T-helper 2 cell treated with Interferon-gamma antibody and Interleukin-4, amounts not matched to agents 5 μg/mL and 100 μg/mL, for 36 hours (primary cell): ENCODE measurements around the gene SYTL4.
"Not testable (repeated sequence)": the region's sequence is repeated elsewhere in the genome, so short reads cannot be mapped to it uniquely, and the experiment has no call there.

ENCODE experiments used
- DNase-seq: peaks from one replicate; pipeline ENCODE4 v3.0.0; 2021; ENCODE audit warnings: low spot score
- H3K27ac Mint-ChIP-seq: one replicate; pipeline ENCODE4 v1.8.0; 2021; ENCODE audit warnings: mild to moderate bottlenecking, mixed read lengths
- H3K27me3 Mint-ChIP-seq: one replicate; pipeline ENCODE4 v1.8.0; 2021; ENCODE audit warnings: low read depth, mixed read lengths
- H3K36me3 Mint-ChIP-seq: one replicate; pipeline ENCODE4 v1.8.0; 2021; ENCODE audit warnings: low read depth, mixed read lengths
- H3K4me1 Mint-ChIP-seq: one replicate; pipeline ENCODE4 v1.8.0; 2021; ENCODE audit warnings: low read depth, mixed read lengths
- H3K4me3 Mint-ChIP-seq: one replicate; pipeline ENCODE4 v1.8.0; 2022; ENCODE audit warnings: mild to moderate bottlenecking, moderate library complexity, mixed read lengths
- H3K9me3 Mint-ChIP-seq: one replicate; pipeline ENCODE4 v1.8.0; 2021; ENCODE audit warnings: mixed read lengths

Gene SYTL4

GRCh38 chrX:100731441-100732281, at the start of gene SYTL4:
SYTL4 (minus strand) TSS chrX:100732121; CDS start chrX:100702037, 30,084 bp downstream.
- H3K36me3 Mint-ChIP-seq: no peaks in the 10 kb centered on the region
- H3K9me3 Mint-ChIP-seq: no peaks in the 10 kb centered on the region
- peaks cover 42% of the 10 kb centered on the region for H3K27me3 Mint-ChIP-seq
- H3K4me3 Mint-ChIP-seq: no peak within 1 kb of the TSS
- H3K27ac Mint-ChIP-seq: no peak within 1 kb of the TSS
- no peaks in the 10 kb centered on the region for H3K4me1 Mint-ChIP-seq
- DNase-seq: no peak

GRCh38 chrX:100769439-100769838, 37.5 kb upstream of the SYTL4 start:
- H3K4me1 Mint-ChIP-seq, DNase-seq, H3K27ac Mint-ChIP-seq, H3K4me3 Mint-ChIP-seq, H3K36me3 Mint-ChIP-seq, H3K9me3 Mint-ChIP-seq: not testable (repeated sequence)
- peaks cover 11% of the 10 kb centered on the region for H3K27me3 Mint-ChIP-seq

GRCh38 chrX:100768679-100769338, 36.9 kb upstream of the SYTL4 start:
- no peak overlapping the region for H3K4me3 Mint-ChIP-seq
- no peak overlapping the region for H3K27ac Mint-ChIP-seq
- H3K36me3 Mint-ChIP-seq: no peaks in the 10 kb centered on the region
- H3K27me3 Mint-ChIP-seq: peaks cover 11% of the 10 kb centered on the region
- no peaks in the 10 kb centered on the region for H3K4me1 Mint-ChIP-seq
- DNase-seq: peak; percentile 58
- no peaks in the 10 kb centered on the region for H3K9me3 Mint-ChIP-seq

- no peaks in the 10 kb centered on the region for H3K9me3 Mint-ChIP-seq
- no peak overlapping the region for H3K27ac Mint-ChIP-seq
- H3K4me3 Mint-ChIP-seq: no peak overlapping the region
- no peak for DNase-seq
- H3K4me1 Mint-ChIP-seq: no peaks in the 10 kb centered on the region
- no peaks in the 10 kb centered on the region for H3K36me3 Mint-ChIP-seq
- H3K27me3 Mint-ChIP-seq: no peaks in the 10 kb centered on the region
Observed at GRCh38 chrX:100750883-100751282, 19.0 kb upstream of the SYTL4 start.

- no peak overlapping the region for H3K4me3 Mint-ChIP-seq
- no peak for DNase-seq
- H3K4me1 Mint-ChIP-seq: no peaks in the 10 kb centered on the region
- H3K36me3 Mint-ChIP-seq: no peaks in the 10 kb centered on the region
- no peak overlapping the region for H3K27ac Mint-ChIP-seq
- no peaks in the 10 kb centered on the region for H3K27me3 Mint-ChIP-seq
- no peaks in the 10 kb centered on the region for H3K9me3 Mint-ChIP-seq
Observed at GRCh38 chrX:100748108-100748507, 16.2 kb upstream of the SYTL4 start.

- no peaks in the 10 kb centered on the region for H3K36me3 Mint-ChIP-seq
- no peaks in the 10 kb centered on the region for H3K27me3 Mint-ChIP-seq
- DNase-seq: no peak
- H3K4me3 Mint-ChIP-seq: no peak overlapping the region
- H3K9me3 Mint-ChIP-seq: no peaks in the 10 kb centered on the region
- H3K27ac Mint-ChIP-seq: no peak overlapping the region
- no peaks in the 10 kb centered on the region for H3K4me1 Mint-ChIP-seq
Observed at GRCh38 chrX:100747703-100748102, 15.8 kb upstream of the SYTL4 start.

GRCh38 chrX:100747090-100747489, 15.2 kb upstream of the SYTL4 start:
- Mint-ChIP-seq H3K9me3 (no peaks in the 10 kb centered on the region), H3K4me1 (no peaks in the 10 kb centered on the region), H3K36me3 (no peaks in the 10 kb centered on the region), H3K27ac (no peak overlapping the region), H3K4me3 (no peak overlapping the region), H3K27me3 (no peaks in the 10 kb centered on the region)
- DNase-seq: no peak

- no peak for DNase-seq
- Mint-ChIP-seq H3K36me3 (no peaks in the 10 kb centered on the region), H3K4me3 (no peak overlapping the region), H3K27ac (no peak overlapping the region), H3K27me3 (no peaks in the 10 kb centered on the region), H3K4me1 (no peaks in the 10 kb centered on the region), H3K9me3 (no peaks in the 10 kb centered on the region)
Observed at GRCh38 chrX:100745806-100746537, 14.1 kb upstream of the SYTL4 start.

- Mint-ChIP-seq H3K27me3 (no peaks in the 10 kb centered on the region), H3K4me1 (no peaks in the 10 kb centered on the region), H3K27ac (no peak overlapping the region), H3K9me3 (no peaks in the 10 kb centered on the region), H3K36me3 (no peaks in the 10 kb centered on the region), H3K4me3 (no peak overlapping the region)
- DNase-seq: no peak
Observed at GRCh38 chrX:100745205-100745604, 13.3 kb upstream of the SYTL4 start.

GRCh38 chrX:100743009-100743607, 11.2 kb upstream of the SYTL4 start:
- no peaks in the 10 kb centered on the region for H3K27me3 Mint-ChIP-seq
- no peak overlapping the region for H3K4me3 Mint-ChIP-seq
- no peaks in the 10 kb centered on the region for H3K4me1 Mint-ChIP-seq

GRCh38 chrX:100724006-100724405, 7.9 kb downstream of the SYTL4 start:
- H3K36me3 Mint-ChIP-seq, H3K27me3 Mint-ChIP-seq, H3K9me3 Mint-ChIP-seq, H3K4me3 Mint-ChIP-seq, H3K4me1 Mint-ChIP-seq, DNase-seq, H3K27ac Mint-ChIP-seq: not testable (repeated sequence)

More at GRCh38 chrX:100743009-100743607, 11.2 kb upstream of the SYTL4 start:
- Mint-ChIP-seq H3K36me3 (no peaks in the 10 kb centered on the region), H3K27ac (no peak overlapping the region), H3K9me3 (no peaks in the 10 kb centered on the region)
- DNase-seq: no peak

- H3K36me3 Mint-ChIP-seq: no peaks in the 10 kb centered on the region
- H3K27ac Mint-ChIP-seq: no peak overlapping the region
- H3K9me3 Mint-ChIP-seq: no peaks in the 10 kb centered on the region
- no peaks in the 10 kb centered on the region for H3K27me3 Mint-ChIP-seq
- no peak for DNase-seq
- no peak overlapping the region for H3K4me3 Mint-ChIP-seq
- H3K4me1 Mint-ChIP-seq: no peaks in the 10 kb centered on the region
Observed at GRCh38 chrX:100721328-100721727, 10.6 kb downstream of the SYTL4 start.

- Mint-ChIP-seq H3K4me3 (no peak overlapping the region), H3K4me1 (no peaks in the 10 kb centered on the region), H3K9me3 (no peaks in the 10 kb centered on the region), H3K27ac (no peak overlapping the region), H3K36me3 (no peaks in the 10 kb centered on the region), H3K27me3 (no peaks in the 10 kb centered on the region)
- DNase-seq: no peak
Observed at GRCh38 chrX:100720301-100720700, 11.6 kb downstream of the SYTL4 start.

GRCh38 chrX:100719139-100719538, 12.8 kb downstream of the SYTL4 start:
- no peak overlapping the region for H3K4me3 Mint-ChIP-seq
- no peaks in the 10 kb centered on the region for H3K27me3 Mint-ChIP-seq
- no peak overlapping the region for H3K27ac Mint-ChIP-seq
- no peaks in the 10 kb centered on the region for H3K36me3 Mint-ChIP-seq
- DNase-seq: no peak
- no peaks in the 10 kb centered on the region for H3K9me3 Mint-ChIP-seq
- H3K4me1 Mint-ChIP-seq: no peaks in the 10 kb centered on the region
